WTC11 (cell line): Measurements from ENCODE around the gene GPR158. TPM values are rescaled to one million over a fixed set of nuclear protein-coding genes. Genes with fewer than 3 reads are reported as not detected.

Source experiments
- ATAC-seq: fragments of 200-7000 bp; cut with Tn5 transposase; 2 replicates; pipeline ENCODE4 v1.10.0; 2021; ENCODE audit warnings: mild to moderate bottlenecking, moderate library complexity
- CTCF ChIA-PET: fragments of 300-600 bp; sonication (Branson Sonifier 250); formaldehyde crosslinking; loops from one replicate; lab custom pipeline; 2021; ENCODE audit warnings: antibody characterized with exemption; lab: Charles Lee
- POLR2A ChIA-PET: fragments of 350-600 bp; sonication (Branson Sonifier 250); formaldehyde crosslinking; loops from one replicate; lab custom pipeline; 2021; ENCODE audit warnings: antibody characterized with exemption; lab: Charles Lee
- DNase-seq: peaks from one replicate; pipeline ENCODE4 v3.0.0; 2021; ENCODE audit warnings: low spot score
- H3K27ac Mint-ChIP-seq: 2 replicates; pipeline ENCODE4 v1.8.0; 2021; ENCODE audit warnings: mixed read lengths
- H3K27me3 Mint-ChIP-seq: 2 replicates; pipeline ENCODE4 v1.8.0; 2021; ENCODE audit warnings: low read depth, mild to moderate bottlenecking, moderate library complexity, mixed read lengths
- H3K36me3 Mint-ChIP-seq: 2 replicates; pipeline ENCODE4 v1.8.0; 2021; ENCODE audit warnings: mixed read lengths
- H3K4me1 Mint-ChIP-seq: 2 replicates; pipeline ENCODE4 v1.8.0; 2022; ENCODE audit warnings: mixed read lengths
- H3K4me3 Mint-ChIP-seq: 2 replicates; pipeline ENCODE4 v1.8.0; 2021; ENCODE audit warnings: mild to moderate bottlenecking, moderate library complexity, mixed read lengths
- H3K9me3 Mint-ChIP-seq: 2 replicates; pipeline ENCODE4 v1.8.0; 2021; ENCODE audit warnings: mixed read lengths
- CREM ChIP-seq: sonication (generic); formaldehyde crosslinking; IDR thresholded peaks from 2 replicates; pipeline ENCODE4 v1.8.1; 2022; ENCODE audit warnings: mild to moderate bottlenecking, missing genetic modification reagents, moderate library complexity
- ELF4 ChIP-seq: sonication (generic); formaldehyde crosslinking; IDR thresholded peaks from 2 replicates; pipeline ENCODE4 v1.8.1; 2022; ENCODE audit warnings: low read depth, mild to moderate bottlenecking, moderate library complexity, missing genetic modification reagents
- FOXK1 ChIP-seq: sonication (generic); formaldehyde crosslinking; IDR thresholded peaks from 2 replicates; pipeline ENCODE4 v1.8.0; 2022; ENCODE audit warnings: mild to moderate bottlenecking, moderate library complexity, missing genetic modification reagents
- FOXP1 ChIP-seq: sonication (generic); formaldehyde crosslinking; IDR thresholded peaks from 2 replicates; pipeline ENCODE4 v1.8.0; 2022; ENCODE audit warnings: missing genetic modification reagents, mild to moderate bottlenecking, moderate library complexity, borderline replicate concordance
- HMGA2 ChIP-seq: fragments of 250-450 bp; sonication (Bioruptor Pico); IDR thresholded peaks from 2 replicates; pipeline ENCODE4 v1.4.0; 2021; ENCODE audit warnings: mild to moderate bottlenecking, moderate library complexity
- KAT7 ChIP-seq: sonication (generic); formaldehyde crosslinking; IDR thresholded peaks from 2 replicates; pipeline ENCODE4 v1.8.1; 2023; ENCODE audit warnings: missing genetic modification reagents, mild to moderate bottlenecking, borderline replicate concordance
- MXD4 ChIP-seq: fragments of 250-450 bp; sonication (Bioruptor Pico); IDR thresholded peaks from 2 replicates; pipeline ENCODE4 v1.8.0; 2021; ENCODE audit warnings: mild to moderate bottlenecking, moderate library complexity, borderline replicate concordance
- MYBL2 ChIP-seq: sonication (generic); formaldehyde crosslinking; IDR thresholded peaks from 2 replicates; pipeline ENCODE4 v1.8.1; 2023; ENCODE audit warnings: mild to moderate bottlenecking, moderate library complexity, missing genetic modification reagents
- NFATC4 ChIP-seq: fragments of 250-450 bp; sonication (Bioruptor Pico); IDR thresholded peaks from 2 replicates; pipeline ENCODE4 v1.9.0; 2021; ENCODE audit warnings: mild to moderate bottlenecking
- NR3C1 ChIP-seq: sonication (generic); formaldehyde crosslinking; conservative IDR thresholded peaks from 2 replicates; pipeline ENCODE4 v1.8.1; 2023; ENCODE audit warnings: low read depth, mild to moderate bottlenecking, missing genetic modification reagents
- PRDM15 ChIP-seq: sonication (generic); formaldehyde crosslinking; IDR thresholded peaks from 2 replicates; pipeline ENCODE4 v1.8.0; 2022; ENCODE audit warnings: missing genetic modification reagents
- PRRX2 ChIP-seq: fragments of 250-450 bp; sonication (Bioruptor Pico); IDR thresholded peaks from 2 replicates; pipeline ENCODE4 v1.8.0; 2021; ENCODE audit warnings: mild to moderate bottlenecking
- SMAD4 ChIP-seq: sonication (generic); formaldehyde crosslinking; IDR thresholded peaks from 2 replicates; pipeline ENCODE4 v1.8.0; 2022; ENCODE audit warnings: mild to moderate bottlenecking, missing genetic modification reagents
- SP1 ChIP-seq: sonication (generic); formaldehyde crosslinking; conservative IDR thresholded peaks from 2 replicates; pipeline ENCODE4 v1.8.1; 2022; ENCODE audit warnings: missing genetic modification reagents
- STAT6 ChIP-seq: sonication (generic); formaldehyde crosslinking; conservative IDR thresholded peaks from 2 replicates; pipeline ENCODE4 v1.8.1; 2023; ENCODE audit warnings: mild to moderate bottlenecking, low read depth, missing genetic modification reagents, moderate library complexity
- TEAD1 ChIP-seq: sonication (generic); formaldehyde crosslinking; IDR thresholded peaks from 2 replicates; pipeline ENCODE4 v1.8.0; 2022; ENCODE audit warnings: mild to moderate bottlenecking, missing genetic modification reagents
- TP53 ChIP-seq: sonication (generic); formaldehyde crosslinking; IDR thresholded peaks from 2 replicates; pipeline ENCODE4 v1.8.1; 2023; ENCODE audit warnings: mild to moderate bottlenecking, missing genetic modification reagents
- ZNF263 ChIP-seq: sonication (generic); formaldehyde crosslinking; IDR thresholded peaks from 2 replicates; pipeline ENCODE4 v1.8.1; 2022; ENCODE audit warnings: low read depth, mild to moderate bottlenecking, moderate library complexity, missing genetic modification reagents
- ZNF396 ChIP-seq: fragments of 250-450 bp; sonication (Bioruptor Pico); IDR thresholded peaks from 2 replicates; pipeline ENCODE4 v1.8.0; 2021; ENCODE audit warnings: mild to moderate bottlenecking, moderate library complexity, borderline replicate concordance
- ZNF512 ChIP-seq: sonication (generic); formaldehyde crosslinking; IDR thresholded peaks from 2 replicates; pipeline ENCODE4 v1.8.1; 2022; ENCODE audit warnings: missing genetic modification reagents, borderline replicate concordance
- total RNA-seq: library from RNA; stranded (reverse); gene quantifications from 3 replicates; pipeline ENCODE4 v1.2.3, GENCODE V29; 2021
- TF ChIP-seq, protein P1 (sequence below): sonication (generic); formaldehyde crosslinking; IDR thresholded peaks from 2 replicates; pipeline ENCODE4 v1.8.1; 2022; ENCODE audit warnings: low read depth, mild to moderate bottlenecking, moderate library complexity, missing genetic modification reagents, borderline replicate concordance
- TF ChIP-seq, protein P2 (sequence below): sonication (generic); formaldehyde crosslinking; IDR thresholded peaks from 2 replicates; pipeline ENCODE4 v1.8.0; 2023; ENCODE audit warnings: mild to moderate bottlenecking, missing genetic modification reagents

GPR158 gene
- total RNA-seq, 1 experiment from 2014 or later = 0.63 TPM

DNA sequence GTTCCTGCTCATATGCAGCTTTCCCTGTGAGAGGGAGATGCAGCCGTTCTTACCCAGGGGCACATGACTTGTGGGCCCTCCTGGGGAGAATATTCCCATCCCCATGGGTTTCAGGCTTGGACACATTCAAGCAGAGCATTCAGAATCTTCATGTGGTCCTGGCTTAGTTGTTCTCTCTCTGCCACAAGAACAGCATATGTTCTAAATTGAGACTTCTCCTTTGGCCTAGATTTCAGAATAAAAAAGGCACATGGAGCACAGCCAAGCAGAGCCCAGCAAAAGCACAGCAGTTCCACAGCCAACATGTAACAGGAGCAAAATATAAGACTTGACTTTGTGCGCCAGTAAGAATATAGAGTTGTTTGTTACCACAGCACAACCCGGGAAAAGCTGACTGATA, 452.8 kb downstream of the GPR158 start (continued):
- TF ChIP-seq PRDM15 (CRISPR knock-in tag) (no peak), TP53 (CRISPR knock-in tag) (no peak), ZNF512 (CRISPR knock-in tag) (no peak), FOXP1 (CRISPR knock-in tag) (no peak), ELF4 (CRISPR knock-in tag) (no peak), MYBL2 (CRISPR knock-in tag) (no peak), CREM (CRISPR knock-in tag) (no peak)
- TF ChIP-seq, protein P1, sequence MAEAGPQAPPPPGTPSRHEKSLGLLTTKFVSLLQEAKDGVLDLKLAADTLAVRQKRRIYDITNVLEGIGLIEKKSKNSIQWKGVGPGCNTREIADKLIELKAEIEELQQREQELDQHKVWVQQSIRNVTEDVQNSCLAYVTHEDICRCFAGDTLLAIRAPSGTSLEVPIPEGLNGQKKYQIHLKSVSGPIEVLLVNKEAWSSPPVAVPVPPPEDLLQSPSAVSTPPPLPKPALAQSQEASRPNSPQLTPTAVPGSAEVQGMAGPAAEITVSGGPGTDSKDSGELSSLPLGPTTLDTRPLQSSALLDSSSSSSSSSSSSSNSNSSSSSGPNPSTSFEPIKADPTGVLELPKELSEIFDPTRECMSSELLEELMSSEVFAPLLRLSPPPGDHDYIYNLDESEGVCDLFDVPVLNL (CRISPR knock-in tag) = no peak

DNA sequence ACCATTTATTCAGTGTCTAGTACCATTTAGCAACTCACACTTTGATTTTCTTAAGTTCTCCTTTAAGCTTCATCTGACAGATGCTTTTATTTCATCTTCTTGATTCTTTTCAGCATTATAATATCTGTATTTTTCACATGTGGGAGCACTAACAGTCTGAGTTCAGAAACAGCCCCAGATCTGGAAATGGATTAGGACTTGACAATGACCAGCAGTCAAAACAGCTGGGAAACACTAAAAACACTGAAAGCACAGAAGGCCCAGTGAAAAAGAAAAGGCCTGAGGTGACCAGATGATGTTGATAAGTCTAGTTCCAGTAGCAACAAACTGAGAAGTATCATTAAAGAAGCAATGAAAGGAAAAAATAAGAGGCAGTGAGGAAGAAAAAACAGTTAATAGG, 454.5 kb downstream of the GPR158 start:
- no peak for TF ChIP-seq NFATC4
- no peak for TF ChIP-seq ZNF396
- TF ChIP-seq NR3C1 (CRISPR knock-in tag) = no peak
- no peak for TF ChIP-seq ZNF512 (CRISPR knock-in tag)
- TF ChIP-seq PRRX2 (CRISPR knock-in tag) = no peak
- no peak for TF ChIP-seq SP1
- TF ChIP-seq TP53 (CRISPR knock-in tag) = no peak
- no peak for TF ChIP-seq HMGA2 (CRISPR knock-in tag)
- no peak for TF ChIP-seq SMAD4
- no peak for TF ChIP-seq ZNF263
- TF ChIP-seq MXD4 (CRISPR knock-in tag) = no peak
- no peak for TF ChIP-seq FOXK1 (CRISPR knock-in tag)
- TF ChIP-seq STAT6 = no peak
- TF ChIP-seq TEAD1 (CRISPR knock-in tag) = no peak
- TF ChIP-seq, protein P1 (CRISPR knock-in tag) = no peak
- TF ChIP-seq, protein P2, sequence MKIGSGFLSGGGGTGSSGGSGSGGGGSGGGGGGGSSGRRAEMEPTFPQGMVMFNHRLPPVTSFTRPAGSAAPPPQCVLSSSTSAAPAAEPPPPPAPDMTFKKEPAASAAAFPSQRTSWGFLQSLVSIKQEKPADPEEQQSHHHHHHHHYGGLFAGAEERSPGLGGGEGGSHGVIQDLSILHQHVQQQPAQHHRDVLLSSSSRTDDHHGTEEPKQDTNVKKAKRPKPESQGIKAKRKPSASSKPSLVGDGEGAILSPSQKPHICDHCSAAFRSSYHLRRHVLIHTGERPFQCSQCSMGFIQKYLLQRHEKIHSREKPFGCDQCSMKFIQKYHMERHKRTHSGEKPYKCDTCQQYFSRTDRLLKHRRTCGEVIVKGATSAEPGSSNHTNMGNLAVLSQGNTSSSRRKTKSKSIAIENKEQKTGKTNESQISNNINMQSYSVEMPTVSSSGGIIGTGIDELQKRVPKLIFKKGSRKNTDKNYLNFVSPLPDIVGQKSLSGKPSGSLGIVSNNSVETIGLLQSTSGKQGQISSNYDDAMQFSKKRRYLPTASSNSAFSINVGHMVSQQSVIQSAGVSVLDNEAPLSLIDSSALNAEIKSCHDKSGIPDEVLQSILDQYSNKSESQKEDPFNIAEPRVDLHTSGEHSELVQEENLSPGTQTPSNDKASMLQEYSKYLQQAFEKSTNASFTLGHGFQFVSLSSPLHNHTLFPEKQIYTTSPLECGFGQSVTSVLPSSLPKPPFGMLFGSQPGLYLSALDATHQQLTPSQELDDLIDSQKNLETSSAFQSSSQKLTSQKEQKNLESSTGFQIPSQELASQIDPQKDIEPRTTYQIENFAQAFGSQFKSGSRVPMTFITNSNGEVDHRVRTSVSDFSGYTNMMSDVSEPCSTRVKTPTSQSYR (CRISPR knock-in tag) = no peak
- TF ChIP-seq KAT7 = no peak
- Mint-ChIP-seq H3K36me3 (no peaks in the 10 kb centered on the region), H3K27ac (no peak overlapping the region)

More for the DNA sequence above, 454.5 kb downstream of the GPR158 start:
- ChIA-PET CTCF (no interaction called here), POLR2A (no interaction called here)
- H3K4me3 Mint-ChIP-seq = no peak overlapping the region
- H3K27me3 Mint-ChIP-seq = no peaks in the 10 kb centered on the region; the same call in 1 of the 2 replicates
- DNase-seq (no peak), ATAC-seq (no peak)
- H3K9me3 Mint-ChIP-seq = peaks cover 5% of the 10 kb centered on the region; the same call in 1 of the 2 replicates
- H3K4me1 Mint-ChIP-seq = no peaks in the 10 kb centered on the region
